Measurements from ENCODE around the gene GNAS-AS1.

Gene GNAS-AS1

GRCh38 chr20:58855506-58856389, 5.0 kb upstream of the GNAS-AS1 start:
- no peak for DNase-seq (ENCODE audit: low read depth)

- no peak for DNase-seq (ENCODE audit: low read depth)
These were observed 4.2 kb upstream of the GNAS-AS1 start for GRCh38 chr20:58854638-58855471.

DNA sequence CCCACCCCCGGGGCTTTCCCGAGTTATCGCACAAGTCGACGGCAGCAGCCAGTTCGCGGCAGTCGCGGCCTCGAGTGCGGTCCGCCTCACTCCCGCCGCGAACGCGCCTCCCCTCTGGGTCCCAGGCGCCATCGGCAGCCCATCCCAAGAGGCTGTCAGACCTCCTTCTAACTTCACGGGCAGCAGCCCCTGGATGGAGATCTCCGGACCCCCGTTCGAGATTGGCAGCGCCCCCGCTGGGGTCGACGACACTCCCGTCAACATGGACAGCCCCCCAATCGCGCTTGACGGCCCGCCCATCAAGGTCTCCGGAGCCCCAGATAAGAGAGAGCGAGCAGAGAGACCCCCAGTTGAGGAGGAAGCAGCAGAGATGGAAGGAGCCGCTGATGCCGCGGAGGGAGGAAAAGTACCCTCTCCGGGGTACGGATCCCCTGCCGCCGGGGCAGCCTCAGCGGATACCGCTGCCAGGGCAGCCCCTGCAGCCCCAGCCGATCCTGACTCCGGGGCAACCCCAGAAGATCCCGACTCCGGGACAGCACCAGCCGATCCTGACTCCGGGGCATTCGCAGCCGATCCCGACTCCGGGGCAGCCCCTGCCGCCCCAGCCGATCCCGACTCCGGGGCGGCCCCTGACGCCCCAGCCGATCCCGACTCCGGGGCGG, 3.4 kb upstream of the GNAS-AS1 start:
- DNase-seq (ENCODE audit: low read depth) = no peak

GRCh38 chr20:58853466-58853865, 2.8 kb upstream of the GNAS-AS1 start:
- DNase-seq (ENCODE audit: low read depth) = no peak

- DNase-seq (ENCODE audit: low read depth) = peak; percentile 59
These were observed 2.0 kb upstream of the GNAS-AS1 start, which contains the start of gene GNAS for GRCh38 chr20:58852543-58853271. Gene GNAS, plus strand, starts transcription at chr20:58852716.

- no peak for DNase-seq (ENCODE audit: low read depth)
These were observed 1.3 kb upstream of the GNAS-AS1 start for GRCh38 chr20:58851969-58852458.

- DNase-seq (ENCODE audit: low read depth) = no peak
These were observed 693 bp upstream of the GNAS-AS1 start for GRCh38 chr20:58851221-58851968.

DNA sequence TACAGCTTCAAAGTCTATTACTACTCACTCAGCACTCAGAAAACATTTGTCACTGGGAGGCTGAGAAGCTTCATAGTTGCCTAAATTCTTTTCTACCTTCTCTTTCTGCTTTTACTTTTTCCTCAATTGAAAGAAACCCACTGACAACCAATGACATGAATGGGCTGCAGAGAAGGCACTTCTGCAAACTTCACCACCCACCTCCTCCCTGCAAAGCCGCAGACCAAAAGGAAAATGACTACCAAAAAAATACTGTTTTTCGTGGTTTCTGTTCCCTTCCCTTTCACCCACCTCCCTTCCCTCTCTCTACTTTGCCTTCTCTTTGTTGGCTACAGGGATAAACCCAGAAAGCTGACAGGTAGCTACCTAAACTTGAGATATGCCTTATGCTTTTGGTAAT, 3.2 kb downstream of the GNAS-AS1 start:
- no peak for DNase-seq (ENCODE audit: low read depth)

- no peak for DNase-seq (ENCODE audit: low read depth)
These were observed 5.0 kb downstream of the GNAS-AS1 start for GRCh38 chr20:58845706-58846105.

DNA sequence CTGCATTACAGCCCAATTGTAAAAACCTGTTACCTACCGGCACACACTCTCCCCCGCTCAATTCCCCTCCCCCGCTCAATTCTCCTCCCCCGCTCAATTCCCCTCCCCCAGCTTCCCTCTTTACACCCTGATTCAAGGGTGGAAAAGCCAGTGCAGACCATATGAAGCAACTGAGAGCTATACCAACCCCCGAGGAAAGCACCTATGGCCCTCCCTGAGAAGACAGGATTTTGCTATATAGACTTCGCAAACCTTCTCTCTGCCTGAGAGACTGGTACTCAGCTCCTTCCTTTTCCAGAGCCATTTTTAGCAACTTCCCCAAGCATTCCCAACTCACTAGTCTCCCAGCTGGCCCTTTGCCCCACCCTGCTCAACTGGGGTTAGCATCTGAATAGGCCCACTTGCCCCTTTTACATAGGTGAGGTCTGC, 7.6 kb downstream of the GNAS-AS1 start:
- DNase-seq (ENCODE audit: low read depth) = no peak

DNA sequence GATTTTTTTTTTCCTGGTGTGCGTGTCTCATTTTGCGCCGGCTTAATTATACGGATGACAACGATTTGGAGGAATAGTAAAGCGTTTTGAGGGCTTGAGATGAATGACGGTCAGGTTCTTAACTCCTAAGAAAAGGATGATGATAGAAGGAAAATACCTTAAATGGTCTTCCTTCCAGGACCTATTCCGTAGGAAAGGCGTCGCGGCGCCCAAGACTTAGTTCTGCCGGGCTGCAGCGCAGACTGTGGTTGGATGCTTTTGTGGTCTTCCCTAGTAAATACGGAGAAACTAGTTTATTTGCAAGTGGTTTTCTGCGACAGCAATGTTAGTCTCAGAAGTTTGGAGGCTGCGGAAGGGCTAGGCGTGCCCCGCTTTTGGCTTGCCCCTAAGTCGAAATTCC, 8.4 kb downstream of the GNAS-AS1 start:
- no peak for DNase-seq (ENCODE audit: low read depth)

- DNase-seq (ENCODE audit: low read depth) = no peak
These were observed 9.0 kb downstream of the GNAS-AS1 start for GRCh38 chr20:58841539-58842264.

DNA sequence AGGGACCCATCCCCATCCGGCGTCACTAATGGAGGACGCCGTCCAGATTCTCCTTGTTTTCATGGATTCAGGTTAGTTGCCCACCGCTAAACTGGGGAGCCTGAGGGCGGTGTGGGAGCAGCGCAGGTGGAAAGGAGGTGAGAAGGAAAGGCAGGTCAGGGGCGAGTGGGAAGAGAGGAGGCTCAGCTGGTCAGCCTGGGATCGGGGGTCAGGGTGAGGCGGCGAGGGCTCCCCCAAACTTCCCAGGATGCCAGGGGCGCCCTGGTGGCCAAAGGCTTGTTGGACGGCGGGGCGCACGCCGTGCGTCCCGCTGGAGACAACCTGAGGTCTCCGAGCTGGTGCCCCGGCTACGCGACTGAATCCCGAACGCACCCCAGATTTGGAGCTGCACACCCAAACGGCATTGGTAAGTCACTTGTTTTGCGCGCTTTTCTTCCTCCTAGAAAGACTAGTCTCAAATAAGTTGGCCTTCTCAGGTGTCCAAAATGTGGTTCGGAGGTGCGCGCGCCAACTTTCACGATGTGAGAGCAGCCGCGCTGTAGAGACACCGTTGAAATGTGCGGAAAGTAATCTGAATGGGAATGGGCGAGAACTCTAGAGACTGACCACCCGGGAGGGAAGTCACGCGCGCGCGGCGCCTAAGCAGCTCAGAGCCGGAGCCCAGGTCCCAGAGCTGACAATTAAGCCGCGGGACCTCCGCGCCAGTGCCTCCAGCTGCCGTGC, 9.7 kb downstream of the GNAS-AS1 start:
- DNase-seq (ENCODE audit: low read depth) = no peak

- DNase-seq (ENCODE audit: low read depth) = no peak
These were observed 10.5 kb downstream of the GNAS-AS1 start for GRCh38 chr20:58839991-58840747.

- DNase-seq (ENCODE audit: low read depth) = peak; percentile 19
These were observed 11.2 kb downstream of the GNAS-AS1 start for GRCh38 chr20:58839474-58839874.

- DNase-seq (ENCODE audit: low read depth) = no peak
These were observed 12.5 kb downstream of the GNAS-AS1 start for GRCh38 chr20:58838174-58838573.

DNA sequence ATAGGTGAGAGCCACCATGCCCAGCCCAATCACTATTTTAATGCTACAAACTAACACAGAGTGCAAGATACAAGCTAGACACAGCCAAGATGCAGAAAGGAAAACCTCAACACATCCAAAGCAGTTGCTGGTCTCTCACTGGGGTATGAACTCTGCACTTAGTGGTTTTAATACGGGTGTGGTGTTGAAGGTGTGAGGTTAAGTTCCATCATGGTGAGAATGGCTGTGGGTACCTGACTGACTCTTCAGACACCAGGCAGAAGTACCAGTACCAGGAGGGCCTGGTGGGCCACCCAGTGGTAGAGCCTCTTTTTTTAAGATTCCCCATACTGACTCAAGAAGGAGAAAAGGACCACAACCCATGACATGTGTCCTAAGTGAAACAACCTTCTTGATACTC, 13.0 kb downstream of the GNAS-AS1 start:
- no peak for DNase-seq (ENCODE audit: low read depth)

GRCh38 chr20:58836616-58837204, 14.0 kb downstream of the GNAS-AS1 start:
- DNase-seq (ENCODE audit: low read depth) = no peak

Data from amniotic epithelial cell (primary cell).